Measurements from ENCODE around the gene PTPRO.

DNA sequence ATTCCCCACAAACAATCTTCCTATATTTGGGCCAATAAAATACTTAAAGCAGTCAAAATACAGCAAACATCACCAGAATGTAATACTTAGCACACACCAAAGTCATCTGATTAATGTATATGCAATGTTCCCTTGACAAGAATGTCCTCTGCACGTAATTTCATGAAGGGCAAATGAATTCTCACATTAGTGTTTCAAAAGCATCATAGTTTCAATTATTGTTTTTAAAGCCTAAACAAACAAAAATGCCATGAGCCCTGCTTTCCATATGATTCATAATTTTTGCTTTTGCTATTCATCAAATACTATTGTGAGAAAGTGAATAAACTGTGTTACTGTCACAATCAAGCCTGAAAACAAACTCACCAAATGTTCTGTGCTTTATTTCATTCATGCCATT is 310.9 kb downstream of the PTPRO start:
- TF ChIP-seq POLR2A (IDR thresholded peaks at IDR 0.05; ENCODE audit: low read depth) (no peak), EP300 (IDR thresholded peaks at IDR 0.05) (no peak)
- TF ChIP-seq, protein P1, sequence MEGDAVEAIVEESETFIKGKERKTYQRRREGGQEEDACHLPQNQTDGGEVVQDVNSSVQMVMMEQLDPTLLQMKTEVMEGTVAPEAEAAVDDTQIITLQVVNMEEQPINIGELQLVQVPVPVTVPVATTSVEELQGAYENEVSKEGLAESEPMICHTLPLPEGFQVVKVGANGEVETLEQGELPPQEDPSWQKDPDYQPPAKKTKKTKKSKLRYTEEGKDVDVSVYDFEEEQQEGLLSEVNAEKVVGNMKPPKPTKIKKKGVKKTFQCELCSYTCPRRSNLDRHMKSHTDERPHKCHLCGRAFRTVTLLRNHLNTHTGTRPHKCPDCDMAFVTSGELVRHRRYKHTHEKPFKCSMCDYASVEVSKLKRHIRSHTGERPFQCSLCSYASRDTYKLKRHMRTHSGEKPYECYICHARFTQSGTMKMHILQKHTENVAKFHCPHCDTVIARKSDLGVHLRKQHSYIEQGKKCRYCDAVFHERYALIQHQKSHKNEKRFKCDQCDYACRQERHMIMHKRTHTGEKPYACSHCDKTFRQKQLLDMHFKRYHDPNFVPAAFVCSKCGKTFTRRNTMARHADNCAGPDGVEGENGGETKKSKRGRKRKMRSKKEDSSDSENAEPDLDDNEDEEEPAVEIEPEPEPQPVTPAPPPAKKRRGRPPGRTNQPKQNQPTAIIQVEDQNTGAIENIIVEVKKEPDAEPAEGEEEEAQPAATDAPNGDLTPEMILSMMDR (IDR thresholded peaks at IDR 0.05), result no peak

Data from esophagus muscularis mucosa (tissue), 4 donors.